Right lung (tissue), 5 donors: ENCODE data around the gene ROBO1. TPM values are rescaled to one million over a fixed set of nuclear protein-coding genes. Genes with fewer than 3 reads are reported as not detected.

Source experiments
- DNase-seq, 2 donors: peaks; one replicate each; pipeline ENCODE4 v3.0.0-alpha.2; 2013
- polyA plus RNA-seq, 5 donors: library from polyadenylated mRNA; unstranded; fragments of 120-200 nt; gene quantifications; one replicate each; pipeline versions ENCODE4 v1.2.1 to v1.2.3, GENCODE V29; 2013; ENCODE audit warnings: inconsistent platforms in 1 of 5, low replicate concordance in 1 of 5; ENCODE audit not compliant: insufficient read length in 5 of 5, insufficient read depth in 1 of 5

The ROBO1 gene
- polyA plus RNA-seq, 5 donors: 63.3 to 139 (median 102) TPM

GRCh38 chr3:79172241-79172640, 595.6 kb downstream of the ROBO1 start:
- no peak for DNase-seq

- DNase-seq: no peak
Observed at GRCh38 chr3:79170021-79170420, 597.8 kb downstream of the ROBO1 start.

- peak; percentile 82 to 88 for DNase-seq
Observed at GRCh38 chr3:79167651-79168416, 600.0 kb downstream of the ROBO1 start.

- DNase-seq: no peak
Observed at GRCh38 chr3:79162653-79163052, 605.1 kb downstream of the ROBO1 start.

- no peak for DNase-seq
Observed at GRCh38 chr3:79161941-79162340, 605.9 kb downstream of the ROBO1 start.

GRCh38 chr3:79160421-79160820, 607.4 kb downstream of the ROBO1 start:
- DNase-seq: no peak

- DNase-seq: no peak
Observed at GRCh38 chr3:79159736-79160135, 608.1 kb downstream of the ROBO1 start.

GRCh38 chr3:79157191-79157590, 610.6 kb downstream of the ROBO1 start:
- no peak for DNase-seq

- DNase-seq: no peak
Observed at GRCh38 chr3:79154865-79155264, 612.9 kb downstream of the ROBO1 start.

GRCh38 chr3:79148786-79149185, 619.0 kb downstream of the ROBO1 start:
- DNase-seq: no peak

GRCh38 chr3:79146024-79146423, 621.8 kb downstream of the ROBO1 start:
- no peak for DNase-seq

- no peak for DNase-seq
Observed at GRCh38 chr3:79140708-79141107, 627.1 kb downstream of the ROBO1 start.

- DNase-seq: no peak
Observed at GRCh38 chr3:79139395-79140068, 628.3 kb downstream of the ROBO1 start.

GRCh38 chr3:79125313-79125984, 642.3 kb downstream of the ROBO1 start:
- DNase-seq: no peak

GRCh38 chr3:79115458-79115857, 652.3 kb downstream of the ROBO1 start:
- no peak for DNase-seq

GRCh38 chr3:79113876-79114275, 653.9 kb downstream of the ROBO1 start:
- DNase-seq: no peak

GRCh38 chr3:79111375-79112052, 656.3 kb downstream of the ROBO1 start:
- no peak for DNase-seq

GRCh38 chr3:79109754-79110153, 658.0 kb downstream of the ROBO1 start:
- no peak for DNase-seq

GRCh38 chr3:79103307-79103706, 664.5 kb downstream of the ROBO1 start:
- DNase-seq: no peak

GRCh38 chr3:79097964-79098660, 669.7 kb downstream of the ROBO1 start:
- DNase-seq: no peak

GRCh38 chr3:79094654-79095053, 673.1 kb downstream of the ROBO1 start:
- DNase-seq: no peak

- peak; percentile 28 to 42 for DNase-seq
Observed at GRCh38 chr3:79086514-79086913, 681.3 kb downstream of the ROBO1 start.
